Measurements from ENCODE around the gene OR52E1. TPM values are rescaled to one million over a fixed set of nuclear protein-coding genes. Genes with fewer than 3 reads are reported as not detected.

Gene OR52E1
- total RNA-seq, 1 donor from 2014 or later, result not detected

Other genes starting within 250 kb of the OR52E1 start
- gene OR51F2, start 248.3 kb upstream of the OR52E1 start, total RNA-seq, result not detected in 2 replicates
- not detected in 2 replicates for gene OR51S1, start 220.4 kb upstream of the OR52E1 start, total RNA-seq
- not detected in 2 replicates for gene OR51T1, start 187.7 kb upstream of the OR52E1 start, total RNA-seq
- gene OR51A7, start 165.8 kb upstream of the OR52E1 start, total RNA-seq, result not detected in 2 replicates
- gene OR51G2, start 150.2 kb upstream of the OR52E1 start, total RNA-seq, result not detected in 2 replicates
- not detected in 2 replicates for gene OR51G1, start 145.2 kb upstream of the OR52E1 start, total RNA-seq
- gene OR51A4, start 122.0 kb upstream of the OR52E1 start, total RNA-seq, result not detected in 2 replicates
- gene OR51A2, start 113.9 kb upstream of the OR52E1 start, total RNA-seq, result not detected in 2 replicates
- gene OR51L1, start 74.7 kb upstream of the OR52E1 start, total RNA-seq, result not detected in 2 replicates
- gene OR52J3, start 23.0 kb upstream of the OR52E1 start, total RNA-seq, result not detected in 2 replicates
- not detected in 2 replicates for gene OR52E2, start 9.9 kb upstream of the OR52E1 start, total RNA-seq
- not detected in 2 replicates for gene OR52A5, start 68.8 kb downstream of the OR52E1 start, total RNA-seq
- not detected in 2 replicates for gene OR52A1, start 85.2 kb downstream of the OR52E1 start, total RNA-seq
- not detected in 2 replicates for gene OR51V1, start 131.1 kb downstream of the OR52E1 start, total RNA-seq
- not detected in 2 replicates for gene HBB, start 157.5 kb downstream of the OR52E1 start, total RNA-seq
- not detected in 2 replicates for gene HBD, start 164.9 kb downstream of the OR52E1 start, total RNA-seq
- not detected in 2 replicates for gene HBG1, start 180.3 kb downstream of the OR52E1 start, total RNA-seq
- not detected in 2 replicates for gene HBG2, start 185.2 kb downstream of the OR52E1 start, total RNA-seq
- not detected in 2 replicates for gene HBE1, start 200.4 kb downstream of the OR52E1 start, total RNA-seq
- gene OR51B4, start 232.4 kb downstream of the OR52E1 start, total RNA-seq, result not detected in 2 replicates

All from activated T-helper 1 cell treated with anti-CD3 and anti-CD28 coated beads, Interleukin-12 subunit alpha, Interleukin-12 subunit beta, Interleukin-2, Interleukin-4 antibody, amounts not matched to agents 30 ng/mL and 10 ng/mL and 1 ng/mL, durations not matched to agents 14 hours and 24 hours and 36 hours (primary cell).